PC-3 (cell line): ENCODE data around the gene CELA2B. TPM values are rescaled to one million over a fixed set of nuclear protein-coding genes. Genes with fewer than 3 reads are reported as not detected.
"Not testable (repeated sequence)": the region's sequence is repeated elsewhere in the genome, so short reads cannot be mapped to it uniquely, and the experiment has no call there.

Source experiments
- ATAC-seq: fragments of 200-7000 bp; cut with Tn5 transposase; 2 replicates; pipeline ENCODE4 v1.9.1; 2020; ENCODE audit warnings: mild to moderate bottlenecking, moderate library complexity
- BruUV-seq: library from RNA; stranded (reverse); fragments of 400-500 nt; replicated peaks from 2 replicates; lab custom pipeline; 2021; lab: Mats Ljungman, UMichigan
- CTCF ChIA-PET: fragments of 300-600 bp; sonication (Branson Sonifier 250); formaldehyde crosslinking; loops from one replicate; lab custom pipeline; 2022; ENCODE audit warnings: antibody characterized with exemption; lab: Charles Lee
- POLR2A ChIA-PET: fragments of 300-600 bp; sonication (Branson Sonifier 250); formaldehyde crosslinking; loops from one replicate; lab custom pipeline; 2022; ENCODE audit warnings: antibody characterized with exemption; ENCODE audit not compliant: unreplicated experiment; lab: Charles Lee
- DNase-seq: peaks from one replicate; pipeline ENCODE4 v3.0.0-alpha.2; 2015
- H2AFZ ChIP-seq: fragments of 300-600 bp; sonication (generic); 2 replicates; pipeline ENCODE4 v1.6.0; 2016; ENCODE audit warnings: antibody characterized with exemption, low read length
- H3F3A ChIP-seq: fragments of 300-600 bp; sonication (generic); one replicate; pipeline ENCODE4 v1.6.0; 2017; ENCODE audit warnings: antibody characterized with exemption, low read length, control low read depth, mild to moderate bottlenecking; ENCODE audit not compliant: unreplicated experiment
- H3K27ac ChIP-seq: fragments of 300-600 bp; sonication (generic); 2 replicates; pipeline ENCODE4 v1.5.1; 2016; ENCODE audit warnings: mild to moderate bottlenecking, low read length
- H3K27me3 ChIP-seq: fragments of 300-600 bp; sonication (generic); 2 replicates; pipeline ENCODE4 v1.6.1; 2016; ENCODE audit warnings: low read length, mixed read lengths
- H3K36me3 ChIP-seq: fragments of 300-600 bp; sonication (generic); 2 replicates; pipeline ENCODE4 v1.6.1; 2016; ENCODE audit warnings: low read depth, mixed run types, low read length, mixed read lengths
- H3K4me1 ChIP-seq: fragments of 300-600 bp; sonication (generic); 2 replicates; pipeline ENCODE4 v1.5.1; 2016; ENCODE audit warnings: low read length; ENCODE audit not compliant: insufficient read depth
- H3K4me2 ChIP-seq: fragments of 300-600 bp; sonication (generic); 2 replicates; pipeline ENCODE4 v1.6.0; 2016; ENCODE audit warnings: low read length
- H3K4me3 ChIP-seq: fragments of 300-600 bp; sonication (generic); 2 replicates; pipeline ENCODE4 v1.5.1; 2016; ENCODE audit warnings: mild to moderate bottlenecking, low read length, mixed read lengths
- H3K79me2 ChIP-seq: fragments of 300-600 bp; sonication (generic); 2 replicates; pipeline ENCODE4 v1.6.1; 2017; ENCODE audit warnings: low read length, mixed read lengths
- H3K9ac ChIP-seq: fragments of 300-600 bp; sonication (generic); 2 replicates; pipeline ENCODE4 v1.6.0; 2016; ENCODE audit warnings: mild to moderate bottlenecking, low read length
- H3K9me2 ChIP-seq: fragments of 300-600 bp; sonication (generic); replicated peaks from 2 replicates; pipeline ENCODE4 v1.6.1; 2016; ENCODE audit warnings: mixed run types, low read length, mixed read lengths
- H3K9me3 ChIP-seq: fragments of 300-600 bp; sonication (generic); 2 replicates; pipeline ENCODE4 v1.6.1; 2016; ENCODE audit warnings: low read length, mixed read lengths
- H4K20me1 ChIP-seq: fragments of 300-600 bp; sonication (generic); 2 replicates; pipeline ENCODE4 v1.6.1; 2016; ENCODE audit warnings: low read length, mixed read lengths
- CTCF ChIP-seq: fragments of 300-600 bp; sonication (generic); conservative IDR thresholded peaks from 2 replicates; pipeline ENCODE4 v1.5.1; 2017; ENCODE audit warnings: antibody characterized with exemption, low read depth, mild to moderate bottlenecking, low read length
- EZH2 ChIP-seq: fragments of 300-600 bp; sonication (generic); IDR thresholded peaks from one replicate; pipeline ENCODE4 v1.6.1; 2017; ENCODE audit warnings: antibody characterized with exemption, mild to moderate bottlenecking, low read length; ENCODE audit not compliant: unreplicated experiment
- EZH2phosphoT487 ChIP-seq: fragments of 300-600 bp; sonication (generic); IDR thresholded peaks from 2 replicates; pipeline ENCODE4 v1.6.1; 2018; ENCODE audit warnings: mild to moderate bottlenecking, antibody characterized with exemption, low read length, borderline replicate concordance
- intact Hi-C: fragments of 100-400 bp; cut with micrococcal nuclease; formaldehyde crosslinking; loops from 2 replicates; pipeline ENCODE4 v1.9.0; 2023
- total RNA-seq: library from RNA; depleted of rRNA; stranded (reverse); fragments of >200 nt; gene quantifications from 2 replicates; pipeline ENCODE4 v1.2.3, GENCODE V29; 2014

CELA2B gene
- total RNA-seq, 1 experiment from 2014 or later: not detected

GRCh38 chr1:15455522-15455921 is 20.4 kb upstream of the CELA2B start:
- H4K20me1 ChIP-seq: no peaks in the 10 kb centered on the region
- intact Hi-C loops: no loop called here
- H3K9me3 ChIP-seq: no peaks in the 10 kb centered on the region
- no TSS peak for BruUV-seq
- DNase-seq (no peak), ATAC-seq (no peak)
- no peak for TF ChIP-seq EZH2
- TF ChIP-seq EZH2phosphoT487: no peak
- TF ChIP-seq CTCF: no peak
- CTCF ChIA-PET: no interaction called here
- H2AFZ ChIP-seq: no peak overlapping the region
- no peaks in the 10 kb centered on the region for H3K27me3 ChIP-seq
- POLR2A ChIA-PET: no interaction called here
- H3K27ac ChIP-seq: no peak overlapping the region
- H3K9me2 ChIP-seq: no peaks in the 10 kb centered on the region
- H3K9ac ChIP-seq: no peak overlapping the region
- H3F3A ChIP-seq: no peaks in the 10 kb centered on the region
- no peak overlapping the region for H3K4me3 ChIP-seq
- H3K4me2 ChIP-seq: no peak overlapping the region
- peaks cover 14% of the 10 kb centered on the region for H3K4me1 ChIP-seq
- H3K79me2 ChIP-seq: no peaks in the 10 kb centered on the region
- no peaks in the 10 kb centered on the region for H3K36me3 ChIP-seq

- DNase-seq (no peak), ATAC-seq (no peak)
- Histone ChIP-seq H3F3A (no peaks in the 10 kb centered on the region), H3K36me3 (no peaks in the 10 kb centered on the region), H3K4me3 (no peak within 1 kb of the TSS), H3K79me2 (no peaks in the 10 kb centered on the region), H2AFZ (no peak within 1 kb of the TSS), H3K9me3 (no peaks in the 10 kb centered on the region), H3K4me1 (peaks cover 14% of the 10 kb centered on the region), H4K20me1 (no peaks in the 10 kb centered on the region), H3K27me3 (no peaks in the 10 kb centered on the region), H3K4me2 (no peak within 1 kb of the TSS), H3K9me2 (no peaks in the 10 kb centered on the region), H3K9ac (no peak within 1 kb of the TSS), H3K27ac (no peak within 1 kb of the TSS)
- ChIA-PET POLR2A (no interaction called here), CTCF (no interaction called here)
- no TSS peak for BruUV-seq
- no peak for TF ChIP-seq EZH2
- TF ChIP-seq CTCF: no peak
- TF ChIP-seq EZH2phosphoT487: no peak
- intact Hi-C loops: no loop called here
Measured at GRCh38 chr1:15456313-15456954, 19.5 kb upstream of the CELA2B start, which contains the start of gene CELA2A. CELA2A (plus strand) TSS chr1:15456732; CDS start chr1:15456754, 22 bp downstream.

- Histone ChIP-seq H3K4me2 (no peak overlapping the region), H3K9me2 (no peaks in the 10 kb centered on the region), H3K4me3 (no peak overlapping the region), H3F3A (no peaks in the 10 kb centered on the region), H3K4me1 (peaks cover 14% of the 10 kb centered on the region), H3K27ac (no peak overlapping the region), H3K9ac (no peak overlapping the region), H3K79me2 (no peaks in the 10 kb centered on the region), H3K9me3 (no peaks in the 10 kb centered on the region), H4K20me1 (no peaks in the 10 kb centered on the region), H2AFZ (no peak overlapping the region), H3K27me3 (no peaks in the 10 kb centered on the region), H3K36me3 (no peaks in the 10 kb centered on the region)
- ATAC-seq (no peak), DNase-seq (no peak)
- intact Hi-C loops: no loop called here
- BruUV-seq: no TSS peak
- TF ChIP-seq EZH2 (no peak), EZH2phosphoT487 (no peak), CTCF (no peak)
- ChIA-PET CTCF (no interaction called here), POLR2A (no interaction called here)
Measured at GRCh38 chr1:15457585-15457984, 18.3 kb upstream of the CELA2B start.

GRCh38 chr1:15458388-15458787 is 17.5 kb upstream of the CELA2B start:
- BruUV-seq, H3K4me2 ChIP-seq, H3K9me3 ChIP-seq, H3K27ac ChIP-seq, H3K9me2 ChIP-seq, H4K20me1 ChIP-seq, CTCF ChIA-PET, H3K36me3 ChIP-seq, H3F3A ChIP-seq, H3K27me3 ChIP-seq, H3K4me3 ChIP-seq, H2AFZ ChIP-seq, intact Hi-C loops, POLR2A ChIA-PET, H3K9ac ChIP-seq, H3K79me2 ChIP-seq: not testable (repeated sequence)
- ATAC-seq (0 out of 2 replicates have a peak, but pooled peaks have one; percentile 21), DNase-seq (peak; percentile 10)
- H3K4me1 ChIP-seq: peaks cover 14% of the 10 kb centered on the region
